HFFc6 (cell line): ENCODE results near the gene CLDN10. TPM values are rescaled to one million over a fixed set of nuclear protein-coding genes. Genes with fewer than 3 reads are reported as not detected.

Experiments
- DNase-seq: peaks from one replicate; pipeline ENCODE4 v3.0.0-alpha.2; 2018
- H3K27ac Mint-ChIP-seq: 2 replicates; pipeline ENCODE4 v1.8.0; 2020; ENCODE audit warnings: mild to moderate bottlenecking, mixed read lengths
- H3K27me3 Mint-ChIP-seq: 2 replicates; pipeline ENCODE4 v1.8.0; 2021; ENCODE audit warnings: mild to moderate bottlenecking, moderate library complexity, mixed read lengths; ENCODE audit not compliant: insufficient read depth
- H3K36me3 Mint-ChIP-seq: 2 replicates; pipeline ENCODE4 v1.8.0; 2021; ENCODE audit warnings: low read depth, mixed read lengths
- H3K4me1 Mint-ChIP-seq: 2 replicates; pipeline ENCODE4 v1.8.0; 2020; ENCODE audit warnings: low read depth, mixed read lengths
- H3K4me3 Mint-ChIP-seq: 2 replicates; pipeline ENCODE4 v1.8.0; 2020; ENCODE audit warnings: mild to moderate bottlenecking, moderate library complexity, mixed read lengths
- H3K9me3 Mint-ChIP-seq: 2 replicates; pipeline ENCODE4 v1.8.0; 2020; ENCODE audit warnings: mild to moderate bottlenecking, mixed read lengths
- total RNA-seq, 6 experiments: library from RNA; stranded (reverse); fragmentation: NEBNext Ultra II Directional; extraction: Animal tissue kit (Norgen Biotek cat#: 25700); gene quantifications; 2 replicates in 1 of 6; 3 replicates in 5 of 6; pipeline ENCODE4 v1.2.3, GENCODE V29; 2021
- TF ChIP-seq, protein P1 (sequence below): fragments of 200-600 bp; sonication (generic); IDR thresholded peaks from 2 replicates; pipeline ENCODE4 v1.5.0; 2021; ENCODE audit warnings: antibody characterized with exemption, mild to moderate bottlenecking

CLDN10 gene
- total RNA-seq, 6 experiments from 2014 or later = not detected

DNA sequence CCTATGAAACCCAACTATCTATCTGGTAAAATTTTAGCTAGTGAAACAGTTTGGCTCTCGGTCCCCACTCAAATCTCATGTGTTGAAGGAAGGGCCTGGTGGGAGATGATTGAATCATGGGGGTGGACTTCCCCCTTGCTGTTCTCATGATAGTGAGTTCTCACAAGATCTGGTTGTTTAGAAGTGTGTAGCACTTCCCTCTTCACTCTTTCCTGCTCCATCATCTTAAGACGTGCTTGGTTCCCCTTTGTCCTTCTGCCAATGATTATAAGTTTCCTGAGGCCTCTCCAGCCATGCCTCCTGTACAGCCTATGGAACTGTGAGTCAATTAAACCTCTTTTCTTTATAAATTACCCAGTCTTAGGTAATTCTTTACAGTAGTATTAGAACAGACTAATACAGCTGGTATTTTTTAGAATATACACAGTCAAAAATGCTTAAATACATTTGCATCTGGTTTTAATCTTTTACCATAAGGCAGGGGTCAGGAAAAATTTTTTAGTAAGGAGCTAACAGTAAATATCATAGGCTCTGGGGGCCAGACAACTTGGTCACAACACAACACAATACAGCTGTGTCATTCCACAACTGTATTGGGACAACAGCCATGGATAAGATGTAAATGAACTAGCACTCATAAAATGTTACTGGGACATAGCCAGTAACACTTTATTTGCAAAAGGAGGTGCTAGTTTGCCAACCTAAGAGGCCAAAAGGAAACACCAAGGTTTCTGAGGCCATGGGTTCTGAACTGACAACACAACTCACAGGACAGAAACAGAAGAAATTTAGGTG is 67.7 kb downstream of the CLDN10 start:
- Mint-ChIP-seq H3K27me3 (no peaks in the 10 kb centered on the region; the same call in 1 of the 2 replicates), H3K36me3 (peaks cover 38% of the 10 kb centered on the region), H3K4me1 (peaks cover 12% of the 10 kb centered on the region; the same call in 1 of the 2 replicates), H3K4me3 (no peak overlapping the region), H3K9me3 (no peaks in the 10 kb centered on the region), H3K27ac (no peak overlapping the region; the same call in 1 of the 2 replicates)
- TF ChIP-seq, protein P1, sequence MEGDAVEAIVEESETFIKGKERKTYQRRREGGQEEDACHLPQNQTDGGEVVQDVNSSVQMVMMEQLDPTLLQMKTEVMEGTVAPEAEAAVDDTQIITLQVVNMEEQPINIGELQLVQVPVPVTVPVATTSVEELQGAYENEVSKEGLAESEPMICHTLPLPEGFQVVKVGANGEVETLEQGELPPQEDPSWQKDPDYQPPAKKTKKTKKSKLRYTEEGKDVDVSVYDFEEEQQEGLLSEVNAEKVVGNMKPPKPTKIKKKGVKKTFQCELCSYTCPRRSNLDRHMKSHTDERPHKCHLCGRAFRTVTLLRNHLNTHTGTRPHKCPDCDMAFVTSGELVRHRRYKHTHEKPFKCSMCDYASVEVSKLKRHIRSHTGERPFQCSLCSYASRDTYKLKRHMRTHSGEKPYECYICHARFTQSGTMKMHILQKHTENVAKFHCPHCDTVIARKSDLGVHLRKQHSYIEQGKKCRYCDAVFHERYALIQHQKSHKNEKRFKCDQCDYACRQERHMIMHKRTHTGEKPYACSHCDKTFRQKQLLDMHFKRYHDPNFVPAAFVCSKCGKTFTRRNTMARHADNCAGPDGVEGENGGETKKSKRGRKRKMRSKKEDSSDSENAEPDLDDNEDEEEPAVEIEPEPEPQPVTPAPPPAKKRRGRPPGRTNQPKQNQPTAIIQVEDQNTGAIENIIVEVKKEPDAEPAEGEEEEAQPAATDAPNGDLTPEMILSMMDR = no peak
- DNase-seq = no peak

DNA sequence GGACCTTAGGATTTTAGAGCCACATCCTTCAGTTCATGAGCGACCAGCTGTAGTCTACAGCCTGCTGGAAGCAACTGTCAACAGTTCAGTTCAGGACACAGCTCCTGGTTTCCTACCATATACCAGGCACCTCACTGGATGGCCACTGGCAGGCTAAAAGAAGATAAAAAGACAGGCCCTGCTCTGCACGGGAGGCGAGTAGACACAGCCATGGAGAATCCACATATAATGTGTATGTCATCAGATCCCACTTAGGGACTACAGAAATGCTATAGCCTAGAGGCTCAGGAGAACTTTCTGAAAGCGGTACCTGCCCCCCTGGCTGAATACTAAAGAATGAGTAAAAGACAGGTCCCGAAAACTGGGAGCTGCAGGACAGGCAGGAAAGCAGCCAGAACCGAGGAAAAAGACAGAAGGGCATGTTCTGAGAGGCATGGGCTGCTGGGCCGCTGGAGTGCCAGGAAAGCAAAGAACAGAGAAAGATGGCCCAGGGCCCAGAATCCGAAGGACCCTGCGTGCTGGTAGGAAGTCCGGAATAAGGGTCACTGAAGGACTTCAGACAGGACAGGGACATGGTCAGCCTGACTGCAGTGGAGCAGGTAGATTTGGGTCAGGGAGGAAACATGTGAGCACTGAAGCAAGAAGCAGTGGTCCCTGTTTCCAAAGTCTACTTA is 68.4 kb downstream of the CLDN10 start:
- TF ChIP-seq, protein P1 = no peak
- no peaks in the 10 kb centered on the region for H3K9me3 Mint-ChIP-seq
- H3K36me3 Mint-ChIP-seq = peaks cover 40% of the 10 kb centered on the region
- no peak overlapping the region for H3K4me3 Mint-ChIP-seq
- H3K4me1 Mint-ChIP-seq = peaks cover 18% of the 10 kb centered on the region; the same call in 1 of the 2 replicates
- H3K27me3 Mint-ChIP-seq = no peaks in the 10 kb centered on the region; the same call in 1 of the 2 replicates
- DNase-seq = no peak
- peak overlapping the region; percentile 18; the same call in 1 of the 2 replicates for H3K27ac Mint-ChIP-seq

- H3K36me3 Mint-ChIP-seq = peaks cover 56% of the 10 kb centered on the region
- no peak overlapping the region for H3K4me3 Mint-ChIP-seq
- DNase-seq = no peak
- no peak overlapping the region for H3K27ac Mint-ChIP-seq
- H3K27me3 Mint-ChIP-seq = no peaks in the 10 kb centered on the region
- H3K4me1 Mint-ChIP-seq = peaks cover 38% of the 10 kb centered on the region
- TF ChIP-seq, protein P1 = no peak
- H3K9me3 Mint-ChIP-seq = no peaks in the 10 kb centered on the region
These were observed 70.6 kb downstream of the CLDN10 start for GRCh38 chr13:95623141-95623540.

DNA sequence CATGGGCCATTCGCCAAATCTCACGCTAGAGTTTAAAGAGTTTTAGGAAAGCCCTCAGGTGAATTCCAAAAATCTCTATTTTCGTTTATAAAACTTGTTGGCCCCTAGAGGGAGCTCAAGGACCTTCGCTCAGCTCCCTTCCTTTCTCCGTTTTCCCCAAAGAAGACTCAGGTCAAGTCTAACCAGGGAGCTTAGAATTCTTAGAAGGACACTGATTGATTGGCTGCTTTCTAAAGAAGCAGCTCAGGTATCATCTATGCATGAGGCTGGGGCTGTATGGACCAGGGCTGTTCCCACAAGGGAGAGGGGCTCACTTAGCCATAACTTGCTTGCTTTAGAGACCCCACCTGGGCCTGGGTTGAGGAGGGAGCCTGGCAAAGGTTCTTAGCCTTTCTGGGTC is 71.5 kb downstream of the CLDN10 start:
- Mint-ChIP-seq H3K27ac (no peak overlapping the region), H3K36me3 (peaks cover 55% of the 10 kb centered on the region), H3K4me1 (peaks cover 46% of the 10 kb centered on the region), H3K4me3 (no peak overlapping the region), H3K27me3 (no peaks in the 10 kb centered on the region), H3K9me3 (no peaks in the 10 kb centered on the region)
- DNase-seq = peak; percentile 40
- TF ChIP-seq, protein P1 = peak; percentile 87

GRCh38 chr13:95626768-95627167 is 74.2 kb downstream of the CLDN10 start:
- H3K27ac Mint-ChIP-seq = peak overlapping the region; percentile 87
- H3K36me3 Mint-ChIP-seq = peaks cover 66% of the 10 kb centered on the region
- TF ChIP-seq, protein P1 = no peak
- H3K4me1 Mint-ChIP-seq = peaks cover 45% of the 10 kb centered on the region
- H3K4me3 Mint-ChIP-seq = no peak overlapping the region
- no peaks in the 10 kb centered on the region for H3K27me3 Mint-ChIP-seq
- no peak for DNase-seq
- no peaks in the 10 kb centered on the region for H3K9me3 Mint-ChIP-seq
